OCI-LY3 (cell line): ENCODE data around the gene ASPRV1.

ENCODE experiments used
- CTCF ChIP-seq: fragments of 200-600, 300-600 bp; sonication (generic); IDR thresholded peaks from 2 replicates; pipeline ENCODE4 v1.5.1; 2014; ENCODE audit warnings: antibody characterized with exemption, low read length, low read depth
- EZH2phosphoT487 ChIP-seq: fragments of 200-600 bp; shearing (Covaris generic); IDR thresholded peaks from 2 replicates; pipeline ENCODE4 v1.6.1; 2018; ENCODE audit warnings: antibody characterized with exemption, mixed run types, low read depth

GRCh38 chr2:69918401-69918800 lies 43.0 kb downstream of the ASPRV1 start:
- TF ChIP-seq EZH2phosphoT487, result no peak
- TF ChIP-seq CTCF, result no peak
